Gastrocnemius medialis (tissue), 4 donors: ENCODE measurements around the gene PABPN1L. TPM values are rescaled to one million over a fixed set of nuclear protein-coding genes. Genes with fewer than 3 reads are reported as not detected.

Source experiments
- ATAC-seq, 2 donors: fragments of 150-250 bp; one replicate each; pipeline ENCODE4 v1.9.1; 2016
- DNase-seq, 2 donors: peaks; one replicate each; pipeline ENCODE4 v3.0.0-alpha.2; 2019
- H3K27ac ChIP-seq, 4 donors: fragments of 200-600 bp; sonication (generic); 1 replicate in 1 of 4; 2 replicates in 3 of 4; pipeline ENCODE4 v1.5.1; 2016 to 2018; ENCODE audit warnings: mild to moderate bottlenecking in 2 of 4, moderate library complexity in 1 of 4
- H3K27me3 ChIP-seq, 3 donors: fragments of 200-600 bp; sonication (generic) in 2 of 3; 1 replicate in 1 of 3; 2 replicates in 2 of 3; pipeline versions ENCODE4 v1.5.1 to v1.6.0; 2016 to 2019; ENCODE audit warnings: mild to moderate bottlenecking in 1 of 3, moderate library complexity in 1 of 3
- H3K36me3 ChIP-seq, 2 donors: fragments of 200-600 bp; sonication (generic) in 1 of 2; one replicate each; pipeline ENCODE4 v1.5.1; 2017 to 2018
- H3K4me1 ChIP-seq, 2 donors: fragments of 200-600 bp; sonication (generic) in 1 of 2; one replicate each; pipeline ENCODE4 v1.5.1; 2016 to 2017; ENCODE audit warnings: mild to moderate bottlenecking in 2 of 2
- H3K4me3 ChIP-seq, 4 donors: fragments of 200-600 bp; sonication (generic) in 3 of 4; 1 replicate in 1 of 4; 2 replicates in 3 of 4; pipeline ENCODE4 v1.5.1; 2016 to 2019; ENCODE audit warnings: mild to moderate bottlenecking in 2 of 4
- H3K9me3 ChIP-seq, 3 donors: fragments of 200-600 bp; sonication (generic) in 2 of 3; 1 replicate in 1 of 3; 2 replicates in 2 of 3; pipeline ENCODE4 v1.5.1; 2016 to 2019
- POLR2A ChIP-seq, 2 donors: fragments of 450-650 bp; IDR thresholded peaks; one replicate each; pipeline ENCODE4 v1.6.1; 2017; ENCODE audit warnings: antibody characterized with exemption in 2 of 2, mild to moderate bottlenecking in 2 of 2, moderate library complexity in 2 of 2
- in situ Hi-C, 4 donors: fragments of 200-750 bp; cut with MboI; loops; one replicate each; pipeline versions ENCODE4 v1.15.0 to v1.8.0; 2017; ENCODE audit warnings: low sequenced_read_pairs in 4 of 4
- intact Hi-C: fragments of 100-400 bp; cut with DNase I; formaldehyde crosslinking; loops from one replicate; pipeline ENCODE4 v1.15.1; 2023; ENCODE audit warnings: low total_unique reads
- total RNA-seq, 4 donors: library from RNA; depleted of rRNA; stranded (reverse); fragments of >200 nt; gene quantifications; one replicate each; pipeline versions ENCODE4 v1.1.0 to v1.2.3, GENCODE V29; 2016
- TF ChIP-seq, protein P1 (sequence below), 5 experiments: fragments of 450-650 bp in 3 of 5; fragments of 200-600 bp in 2 of 5; sonication (generic) in 2 of 5; IDR thresholded peaks in 4 of 5; conservative IDR thresholded peaks in 1 of 5; 1 replicate in 4 of 5; 2 replicates in 1 of 5; pipeline ENCODE4 v1.5.1; 2016 to 2019; ENCODE audit warnings: antibody characterized with exemption in 5 of 5, mild to moderate bottlenecking in 3 of 5, moderate library complexity in 3 of 5

Gene PABPN1L
- total RNA-seq, 4 donors from 2014 or later, result not detected

DNA sequence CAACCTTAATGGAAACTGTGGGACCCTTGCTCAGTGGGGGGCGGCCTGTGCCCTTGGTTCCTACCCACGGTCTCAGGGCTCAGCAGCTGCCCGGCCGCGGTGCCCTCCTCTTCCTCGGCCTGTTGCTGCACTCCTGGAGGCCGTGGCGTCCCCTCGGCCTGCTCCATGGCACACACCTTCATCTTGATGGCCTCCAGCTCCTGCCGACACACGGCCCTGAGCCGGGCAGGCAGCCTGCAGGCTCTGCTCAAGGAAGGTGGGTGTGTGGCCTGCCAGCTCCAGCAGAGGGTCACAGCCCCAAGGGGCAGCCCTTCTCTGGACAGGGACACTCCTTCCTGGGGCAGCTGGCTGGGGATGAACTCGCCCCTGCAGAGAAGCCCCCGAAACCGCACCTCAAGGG is 718 bp downstream of the PABPN1L start:
- Histone ChIP-seq H3K27ac (no peak overlapping the region), H3K4me1 (no peaks in the 10 kb centered on the region), H3K36me3 (peaks cover 0 to 23% of the 10 kb centered on the region in 2 donors), H3K27me3 (no peaks in the 10 kb centered on the region), H3K4me3 (no peak overlapping the region), H3K9me3 (no peaks in the 10 kb centered on the region)
- TF ChIP-seq, protein P1, sequence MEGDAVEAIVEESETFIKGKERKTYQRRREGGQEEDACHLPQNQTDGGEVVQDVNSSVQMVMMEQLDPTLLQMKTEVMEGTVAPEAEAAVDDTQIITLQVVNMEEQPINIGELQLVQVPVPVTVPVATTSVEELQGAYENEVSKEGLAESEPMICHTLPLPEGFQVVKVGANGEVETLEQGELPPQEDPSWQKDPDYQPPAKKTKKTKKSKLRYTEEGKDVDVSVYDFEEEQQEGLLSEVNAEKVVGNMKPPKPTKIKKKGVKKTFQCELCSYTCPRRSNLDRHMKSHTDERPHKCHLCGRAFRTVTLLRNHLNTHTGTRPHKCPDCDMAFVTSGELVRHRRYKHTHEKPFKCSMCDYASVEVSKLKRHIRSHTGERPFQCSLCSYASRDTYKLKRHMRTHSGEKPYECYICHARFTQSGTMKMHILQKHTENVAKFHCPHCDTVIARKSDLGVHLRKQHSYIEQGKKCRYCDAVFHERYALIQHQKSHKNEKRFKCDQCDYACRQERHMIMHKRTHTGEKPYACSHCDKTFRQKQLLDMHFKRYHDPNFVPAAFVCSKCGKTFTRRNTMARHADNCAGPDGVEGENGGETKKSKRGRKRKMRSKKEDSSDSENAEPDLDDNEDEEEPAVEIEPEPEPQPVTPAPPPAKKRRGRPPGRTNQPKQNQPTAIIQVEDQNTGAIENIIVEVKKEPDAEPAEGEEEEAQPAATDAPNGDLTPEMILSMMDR (IDR thresholded peaks at IDR 0.05 in 4 of 5, conservative IDR thresholded peaks at IDR 0.05 in 1 of 5), result no peak
- no peak for TF ChIP-seq POLR2A (IDR thresholded peaks at IDR 0.05)
- intact Hi-C loops, result no loop called here
- in situ Hi-C loops, result loop anchor here in 1 of 4 donors (25.0 kb wide), 1 partner anchor 347 kb away; the partner anchor contains the start of genes SLC22A31 and ZNF778
- DNase-seq (no peak), ATAC-seq (no peak)

DNA sequence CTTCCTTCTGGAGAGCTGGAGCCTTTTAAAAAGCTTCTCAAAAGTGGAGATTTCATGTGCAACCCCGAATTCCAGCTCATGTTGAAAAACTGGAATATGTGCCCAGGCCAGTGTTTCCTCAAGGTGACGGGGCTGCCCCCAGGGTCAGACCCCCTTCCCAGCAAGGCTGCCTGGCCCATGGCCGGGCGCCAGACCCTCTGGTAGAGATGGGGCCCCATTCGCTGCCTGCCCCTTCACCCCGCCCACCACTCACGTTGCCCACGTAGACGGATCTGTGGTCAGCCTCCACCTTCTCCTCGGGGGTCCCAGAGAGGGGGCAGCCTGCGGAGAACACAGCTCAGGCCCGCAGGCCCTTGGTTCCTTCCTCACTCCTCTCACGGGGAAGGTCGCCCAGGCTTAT is 1.1 kb downstream of the PABPN1L start:
- in situ Hi-C loops, result loop anchor here in 1 of 4 donors (25.0 kb wide), 1 partner anchor 347 kb away; the partner anchor contains the start of genes SLC22A31 and ZNF778
- intact Hi-C loops, result no loop called here
- ATAC-seq, result no peak

DNA sequence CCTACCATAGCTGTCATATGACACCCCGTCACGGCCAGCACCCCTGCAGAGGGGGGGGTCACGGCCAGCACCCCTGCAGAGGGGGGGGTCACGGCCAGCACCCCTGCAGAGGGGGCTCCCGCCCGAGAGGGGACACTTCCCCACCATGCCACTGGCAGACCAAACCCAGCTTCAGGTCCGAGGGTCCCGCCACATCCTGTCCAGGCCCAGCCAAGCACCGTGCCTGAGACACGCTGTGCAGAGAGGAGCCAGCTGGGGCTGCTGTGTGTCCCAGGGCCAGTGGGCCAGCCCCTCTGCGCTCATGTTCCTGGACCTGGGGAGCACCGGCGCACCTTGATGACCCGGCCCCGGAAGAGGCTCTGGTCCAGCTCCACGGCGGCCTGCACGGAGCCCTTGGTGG is 1.9 kb downstream of the PABPN1L start:
- peaks cover 0 to 35% of the 10 kb centered on the region in 2 donors for H3K36me3 ChIP-seq
- H3K4me3 ChIP-seq, result no peak overlapping the region
- H3K4me1 ChIP-seq, result no peaks in the 10 kb centered on the region
- no peaks in the 10 kb centered on the region for H3K27me3 ChIP-seq
- no peak for ATAC-seq
- H3K27ac ChIP-seq, result no peak overlapping the region
- no peaks in the 10 kb centered on the region for H3K9me3 ChIP-seq
- in situ Hi-C loops, result loop anchor here in 1 of 4 donors (25.0 kb wide), 1 partner anchor 348 kb away; the partner anchor contains the start of genes SLC22A31 and ZNF778
- intact Hi-C loops, result no loop called here
- no peak for DNase-seq
- no peak for TF ChIP-seq POLR2A (IDR thresholded peaks at IDR 0.05)
- TF ChIP-seq, protein P1 (IDR thresholded peaks at IDR 0.05 in 4 of 5, conservative IDR thresholded peaks at IDR 0.05 in 1 of 5), result no peak

More for the DNA sequence above, 1.1 kb downstream of the PABPN1L start:
- no peaks in the 10 kb centered on the region for H3K27me3 ChIP-seq
- H3K27ac ChIP-seq, result no peak overlapping the region
- peaks cover 0 to 27% of the 10 kb centered on the region in 2 donors for H3K36me3 ChIP-seq
- no peak for TF ChIP-seq POLR2A (IDR thresholded peaks at IDR 0.05)
- TF ChIP-seq, protein P1 (IDR thresholded peaks at IDR 0.05 in 4 of 5, conservative IDR thresholded peaks at IDR 0.05 in 1 of 5), result no peak
- DNase-seq, result no peak
- no peak overlapping the region for H3K4me3 ChIP-seq
- no peaks in the 10 kb centered on the region for H3K4me1 ChIP-seq
- H3K9me3 ChIP-seq, result no peaks in the 10 kb centered on the region

DNA sequence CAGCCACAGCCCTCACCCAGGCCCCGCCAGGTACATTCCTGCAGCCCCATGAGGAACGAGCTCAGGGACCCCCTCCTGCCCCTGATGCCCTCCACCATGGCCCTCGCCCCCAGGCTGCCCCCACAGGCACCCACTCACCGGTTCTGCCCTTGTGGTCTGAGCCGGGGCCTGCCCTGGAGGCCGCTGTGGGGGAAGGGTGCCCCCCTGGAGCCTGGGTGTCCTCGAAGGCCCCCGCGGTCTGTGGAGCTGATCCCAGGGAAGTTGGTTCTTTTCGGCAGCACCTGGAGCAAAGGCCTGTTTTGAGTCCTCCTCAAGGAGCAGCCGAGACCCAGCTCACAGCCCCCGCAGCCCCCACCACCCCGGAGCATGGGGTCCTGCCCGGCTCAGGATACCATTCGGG is 2.4 kb downstream of the PABPN1L start:
- DNase-seq (no peak), ATAC-seq (no peak)
- Histone ChIP-seq H3K4me1 (no peaks in the 10 kb centered on the region), H3K27me3 (no peaks in the 10 kb centered on the region), H3K9me3 (no peaks in the 10 kb centered on the region), H3K4me3 (no peak overlapping the region), H3K27ac (no peak overlapping the region), H3K36me3 (peaks cover 0 to 39% of the 10 kb centered on the region in 2 donors)
- intact Hi-C loops (no loop called here), in situ Hi-C loops (loop anchor here in 1 of 4 donors (25.0 kb wide), 1 partner anchor 348 kb away; the partner anchor contains the start of genes SLC22A31 and ZNF778)
- TF ChIP-seq, protein P1 (IDR thresholded peaks at IDR 0.05 in 4 of 5, conservative IDR thresholded peaks at IDR 0.05 in 1 of 5), result no peak
- no peak for TF ChIP-seq POLR2A (IDR thresholded peaks at IDR 0.05)
